Smooth muscle cell (in vitro differentiated cells): ENCODE measurements around the gene FCRL6. TPM values are rescaled to one million over a fixed set of nuclear protein-coding genes. Genes with fewer than 3 reads are reported as not detected.

ENCODE experiments used
- DNase-seq: peaks from one replicate; lab custom pipeline; 2025; ENCODE audit not compliant: unreplicated experiment; lab: John Stamatoyannopoulos, UW
- H2AFZ ChIP-seq: fragments of 200-600 bp; sonication (generic); 2 replicates; pipeline ENCODE4 v1.6.0; 2016; ENCODE audit warnings: antibody characterized with exemption, low read depth, mild to moderate bottlenecking
- H3F3A ChIP-seq: fragments of 200-600 bp; sonication (generic); 2 replicates; pipeline ENCODE4 v1.6.0; 2017; ENCODE audit warnings: antibody characterized with exemption, low read depth
- H3K27ac ChIP-seq: fragments of 200-600 bp; sonication (generic); 2 replicates; pipeline ENCODE4 v1.5.1; 2016; ENCODE audit warnings: low read depth, mild to moderate bottlenecking
- H3K27me3 ChIP-seq: fragments of 200-600 bp; sonication (generic); 2 replicates; pipeline ENCODE4 v1.6.1; 2016; ENCODE audit warnings: low read depth, mild to moderate bottlenecking
- H3K36me3 ChIP-seq: fragments of 200-600 bp; sonication (generic); 2 replicates; pipeline ENCODE4 v1.5.1; 2016; ENCODE audit warnings: low read depth
- H3K4me1 ChIP-seq: fragments of 200-600 bp; sonication (generic); 2 replicates; pipeline ENCODE4 v1.5.1; 2016; ENCODE audit warnings: low read depth
- H3K4me2 ChIP-seq: fragments of 200-600 bp; sonication (generic); 2 replicates; pipeline ENCODE4 v1.6.0; 2016; ENCODE audit warnings: mild to moderate bottlenecking
- H3K4me3 ChIP-seq: fragments of 200-600 bp; sonication (generic); 2 replicates; pipeline ENCODE4 v1.5.1; 2016; ENCODE audit warnings: mild to moderate bottlenecking
- H3K79me2 ChIP-seq: fragments of 200-600 bp; sonication (generic); 2 replicates; pipeline ENCODE4 v1.6.0; 2016; ENCODE audit warnings: low read depth, mild to moderate bottlenecking
- H3K9ac ChIP-seq: fragments of 200-600 bp; sonication (generic); 2 replicates; pipeline ENCODE4 v1.6.0; 2016; ENCODE audit warnings: low read depth
- H3K9me3 ChIP-seq: fragments of 200-600 bp; sonication (generic); replicated peaks from 2 replicates; pipeline ENCODE4 v1.5.1; 2016; ENCODE audit warnings: low read depth
- H4K20me1 ChIP-seq: fragments of 200-600 bp; sonication (generic); 2 replicates; pipeline ENCODE4 v1.6.0; 2016; ENCODE audit warnings: low read depth
- WGBS: methylation state at CpG from one replicate; pipeline ENCODE4 v1.1.7; 2016; ENCODE audit warnings: low lambda C conversion rate; 5-methylcytosine and 5-hydroxymethylcytosine counted together
- polyA plus RNA-seq: library from polyadenylated mRNA; unstranded; fragments of >200 nt; fragmentation: Nextera tagmentation; extraction: Ambion mirVana; gene quantifications from 2 replicates; pipeline ENCODE4 v1.2.1, GENCODE V29; 2016
- total RNA-seq: library from RNA; depleted of rRNA; stranded (reverse); fragments of >200 nt; gene quantifications from 2 replicates; pipeline ENCODE4 v1.2.3, GENCODE V29; 2014
- TF ChIP-seq, protein P1 (sequence below): fragments of 200-600 bp; sonication (generic); IDR thresholded peaks from 2 replicates; pipeline ENCODE4 v1.5.1; 2017; ENCODE audit warnings: borderline replicate concordance, mild to moderate bottlenecking, antibody characterized with exemption; ENCODE audit not compliant: insufficient read depth, poor library complexity, severe bottlenecking

The FCRL6 gene
- total and polyA plus RNA-seq, 2 experiments from 2014 or later: not detected

DNA sequence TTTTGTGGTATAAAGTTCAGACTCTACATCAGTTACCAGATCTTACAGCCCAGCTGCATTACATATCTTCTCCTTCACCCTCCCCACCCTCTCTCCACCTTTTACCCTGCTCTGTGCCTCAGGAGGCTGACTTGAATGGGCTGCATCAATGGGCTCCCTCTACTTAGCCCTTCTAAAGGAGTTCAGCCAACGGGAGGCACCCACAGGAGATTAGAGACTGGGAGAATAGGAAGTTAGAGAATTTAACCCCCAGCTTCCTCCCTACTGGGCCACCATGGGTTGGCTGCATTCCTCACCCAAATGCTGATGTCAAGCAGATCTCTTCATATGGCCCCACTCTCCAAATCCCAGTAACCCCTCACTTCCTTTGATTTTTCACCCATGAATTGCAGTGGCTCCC lies 38.5 kb upstream of the FCRL6 start:
- no peaks in the 10 kb centered on the region for H3K79me2 ChIP-seq
- H3K9me3 ChIP-seq: no peaks in the 10 kb centered on the region
- H3K36me3 ChIP-seq: no peaks in the 10 kb centered on the region
- H3K4me1 ChIP-seq: no peaks in the 10 kb centered on the region
- H3K4me3 ChIP-seq: no peak overlapping the region
- H4K20me1 ChIP-seq: no peaks in the 10 kb centered on the region
- H3K9ac ChIP-seq: no peak overlapping the region
- TF ChIP-seq, protein P1, sequence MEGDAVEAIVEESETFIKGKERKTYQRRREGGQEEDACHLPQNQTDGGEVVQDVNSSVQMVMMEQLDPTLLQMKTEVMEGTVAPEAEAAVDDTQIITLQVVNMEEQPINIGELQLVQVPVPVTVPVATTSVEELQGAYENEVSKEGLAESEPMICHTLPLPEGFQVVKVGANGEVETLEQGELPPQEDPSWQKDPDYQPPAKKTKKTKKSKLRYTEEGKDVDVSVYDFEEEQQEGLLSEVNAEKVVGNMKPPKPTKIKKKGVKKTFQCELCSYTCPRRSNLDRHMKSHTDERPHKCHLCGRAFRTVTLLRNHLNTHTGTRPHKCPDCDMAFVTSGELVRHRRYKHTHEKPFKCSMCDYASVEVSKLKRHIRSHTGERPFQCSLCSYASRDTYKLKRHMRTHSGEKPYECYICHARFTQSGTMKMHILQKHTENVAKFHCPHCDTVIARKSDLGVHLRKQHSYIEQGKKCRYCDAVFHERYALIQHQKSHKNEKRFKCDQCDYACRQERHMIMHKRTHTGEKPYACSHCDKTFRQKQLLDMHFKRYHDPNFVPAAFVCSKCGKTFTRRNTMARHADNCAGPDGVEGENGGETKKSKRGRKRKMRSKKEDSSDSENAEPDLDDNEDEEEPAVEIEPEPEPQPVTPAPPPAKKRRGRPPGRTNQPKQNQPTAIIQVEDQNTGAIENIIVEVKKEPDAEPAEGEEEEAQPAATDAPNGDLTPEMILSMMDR: no peak
- no peak overlapping the region for H2AFZ ChIP-seq
- no peaks in the 10 kb centered on the region for H3F3A ChIP-seq
- no peaks in the 10 kb centered on the region for H3K27me3 ChIP-seq
- no peak overlapping the region for H3K4me2 ChIP-seq
- DNase-seq: no peak
- 67% methylated on average over 1 of the region's 1 CpG for WGBS
- no peak overlapping the region for H3K27ac ChIP-seq

DNA sequence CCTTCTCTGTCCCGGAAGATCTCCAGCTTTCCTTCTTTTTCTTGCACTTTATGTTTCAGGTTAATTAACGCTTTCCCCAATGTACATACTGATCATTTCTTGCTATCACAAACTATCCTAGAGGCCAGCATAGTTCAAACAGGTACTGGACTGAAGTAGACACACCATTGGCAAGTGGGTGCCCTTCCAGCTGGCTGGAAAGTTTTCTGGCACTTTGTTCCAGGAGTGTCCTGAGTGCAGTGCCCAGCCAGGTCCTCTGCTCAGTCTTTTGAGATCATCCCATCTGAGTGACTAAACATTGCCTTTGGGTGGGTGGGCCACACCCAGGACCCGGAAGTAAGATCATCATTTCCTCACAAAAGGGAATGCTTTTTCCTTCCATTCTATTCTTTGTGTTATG lies 36.4 kb upstream of the FCRL6 start:
- Histone ChIP-seq H3K27me3 (no peaks in the 10 kb centered on the region), H2AFZ (no peak overlapping the region), H3K27ac (no peak overlapping the region), H3K79me2 (no peaks in the 10 kb centered on the region), H3K4me2 (no peak overlapping the region), H3F3A (no peaks in the 10 kb centered on the region), H3K36me3 (no peaks in the 10 kb centered on the region), H3K4me3 (no peak overlapping the region), H3K4me1 (no peaks in the 10 kb centered on the region), H4K20me1 (no peaks in the 10 kb centered on the region), H3K9me3 (no peaks in the 10 kb centered on the region), H3K9ac (no peak overlapping the region)
- no peak for DNase-seq
- TF ChIP-seq, protein P1: no peak
- 91% methylated on average over 3 of the region's 3 CpGs for WGBS

DNA sequence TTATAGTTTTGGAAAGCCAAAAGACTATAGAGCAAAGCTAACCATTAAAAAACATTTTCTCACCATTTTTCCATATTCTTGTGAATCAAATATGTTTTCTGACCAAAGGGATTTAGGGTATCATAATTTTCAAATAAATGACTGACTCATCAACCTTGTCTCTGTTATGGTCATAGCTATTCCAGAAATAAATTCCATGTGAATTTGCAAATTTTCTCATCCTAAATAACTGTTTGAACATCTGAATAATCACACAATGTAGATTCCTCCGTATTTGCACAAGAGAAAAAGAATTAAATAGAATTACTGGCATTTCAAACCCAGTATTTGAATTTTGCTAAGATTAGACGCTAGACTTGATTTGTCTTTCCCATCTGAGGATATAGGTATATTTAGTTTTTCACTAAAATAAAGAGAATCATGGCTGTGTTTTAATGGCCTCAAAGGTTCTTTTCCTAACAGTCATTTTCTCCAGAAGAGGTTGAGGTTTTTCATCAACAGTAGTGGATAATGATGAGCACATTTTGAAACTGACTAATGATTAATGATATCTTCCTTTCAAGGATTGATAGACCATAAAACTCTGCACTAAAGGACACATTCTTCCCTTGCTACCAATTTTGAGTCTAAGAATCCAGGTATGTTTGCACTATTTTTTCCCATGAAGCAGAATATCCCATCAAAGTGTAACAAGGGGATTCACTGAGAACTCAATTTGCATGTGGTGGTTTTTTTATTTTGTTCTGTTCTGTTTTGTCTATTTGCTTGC lies 30.8 kb upstream of the FCRL6 start:
- Histone ChIP-seq H3K4me1 (no peaks in the 10 kb centered on the region), H3F3A (no peaks in the 10 kb centered on the region), H3K27ac (no peak overlapping the region), H3K27me3 (peaks cover 20% of the 10 kb centered on the region), H3K4me2 (no peak overlapping the region), H4K20me1 (no peaks in the 10 kb centered on the region), H3K9me3 (no peaks in the 10 kb centered on the region), H3K4me3 (no peak overlapping the region), H3K36me3 (no peaks in the 10 kb centered on the region), H2AFZ (no peak overlapping the region), H3K9ac (no peak overlapping the region), H3K79me2 (no peaks in the 10 kb centered on the region)
- DNase-seq: no peak
- WGBS: 89% methylated on average over 2 of the region's 2 CpGs
- TF ChIP-seq, protein P1: no peak

DNA sequence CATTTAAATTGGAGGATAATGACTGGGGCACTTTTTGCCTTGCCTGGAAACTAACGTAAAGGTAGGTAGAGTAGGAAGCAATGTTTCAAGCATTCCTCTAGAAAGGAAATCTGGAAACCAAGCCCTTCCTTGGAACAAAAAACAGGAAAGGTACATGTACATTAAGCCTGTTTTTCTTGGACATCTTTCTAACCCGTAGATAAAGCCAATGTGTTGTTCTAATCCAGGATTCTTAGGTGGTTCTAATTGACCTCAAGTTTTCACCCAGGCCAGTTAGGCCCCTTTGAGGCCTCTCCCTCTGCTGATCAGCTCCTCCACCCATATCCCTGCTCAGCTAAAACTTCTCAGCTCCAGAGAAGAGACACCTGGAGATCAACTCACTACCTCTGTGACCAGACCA lies 27.7 kb upstream of the FCRL6 start:
- H4K20me1 ChIP-seq: no peaks in the 10 kb centered on the region
- TF ChIP-seq, protein P1: no peak
- peaks cover 20% of the 10 kb centered on the region for H3K27me3 ChIP-seq
- H3K36me3 ChIP-seq: no peaks in the 10 kb centered on the region
- DNase-seq: no peak
- no peak overlapping the region for H3K9ac ChIP-seq
- H3K27ac ChIP-seq: no peak overlapping the region
- H3K79me2 ChIP-seq: no peaks in the 10 kb centered on the region
- no peaks in the 10 kb centered on the region for H3K9me3 ChIP-seq
- 89% methylated on average over 2 of the region's 2 CpGs for WGBS
- no peak overlapping the region for H2AFZ ChIP-seq
- no peak overlapping the region for H3K4me2 ChIP-seq
- H3K4me3 ChIP-seq: no peak overlapping the region
- H3F3A ChIP-seq: no peaks in the 10 kb centered on the region
- H3K4me1 ChIP-seq: no peaks in the 10 kb centered on the region
